SU-DHL-6 (cell line): ENCODE data around the gene CFAP100.

Experiments used
- H2AFZ ChIP-seq: fragments of 200-600 bp; sonication (generic); 2 replicates; pipeline ENCODE4 v1.6.1; 2014; ENCODE audit warnings: low read depth, mild to moderate bottlenecking, moderate library complexity, mixed read lengths, antibody characterized with exemption, low read length; ENCODE audit not compliant: severe bottlenecking
- H3F3A ChIP-seq: fragments of 200-600 bp; shearing (Covaris generic); 2 replicates; pipeline ENCODE4 v1.6.0; 2016; ENCODE audit warnings: antibody characterized with exemption, mild to moderate bottlenecking; ENCODE audit not compliant: insufficient read depth
- H3K27ac ChIP-seq: fragments of 200-600 bp; sonication (generic); 2 replicates; pipeline ENCODE4 v1.5.1; 2016; ENCODE audit warnings: low read depth, mild to moderate bottlenecking, low read length, moderate library complexity, mixed read lengths
- H3K27me3 ChIP-seq: fragments of 200-600 bp; sonication (generic), shearing (Covaris generic); 2 replicates; pipeline ENCODE4 v1.6.0; 2014; ENCODE audit warnings: mild to moderate bottlenecking, low read length
- H3K36me3 ChIP-seq: fragments of 200-600 bp; sonication (generic); 2 replicates; pipeline ENCODE4 v1.6.1; 2014; ENCODE audit warnings: mild to moderate bottlenecking, low read length, mixed read lengths
- H3K4me2 ChIP-seq: fragments of 300-600, 200-600 bp; shearing (Covaris generic), sonication (generic); 2 replicates; pipeline ENCODE4 v1.6.0; 2014; ENCODE audit warnings: low read length, low read depth, mild to moderate bottlenecking; ENCODE audit not compliant: poor library complexity, severe bottlenecking
- H3K4me3 ChIP-seq: fragments of 200-600 bp; sonication (generic); 2 replicates; pipeline ENCODE4 v1.5.1; 2014; ENCODE audit warnings: antibody characterized with exemption, low read length, mild to moderate bottlenecking, mixed read lengths; ENCODE audit not compliant: insufficient read depth, poor library complexity, severe bottlenecking
- H3K79me2 ChIP-seq: fragments of 200-600 bp; sonication (generic); 2 replicates; pipeline ENCODE4 v1.6.1; 2014; ENCODE audit warnings: mild to moderate bottlenecking, low read length, moderate library complexity; ENCODE audit not compliant: insufficient read depth
- H3K9ac ChIP-seq: fragments of 200-600 bp; sonication (generic); 2 replicates; pipeline ENCODE4 v1.7.0; 2014; ENCODE audit warnings: mild to moderate bottlenecking, low read length
- H3K9me2 ChIP-seq: fragments of 200-600 bp; sonication (generic); replicated peaks from 2 replicates; pipeline ENCODE4 v1.6.1; 2014; ENCODE audit warnings: low read length; ENCODE audit not compliant: insufficient read depth
- H3K9me3 ChIP-seq: fragments of 200-600 bp; sonication (generic); 2 replicates; pipeline ENCODE4 v1.6.1; 2014; ENCODE audit warnings: low read length, mixed read lengths; ENCODE audit not compliant: insufficient read depth
- H4K20me1 ChIP-seq: fragments of 200-600 bp; sonication (generic); 2 replicates; pipeline ENCODE4 v1.6.1; 2014; ENCODE audit warnings: low read depth, mild to moderate bottlenecking, antibody characterized with exemption, low read length, moderate library complexity, mixed read lengths
- EZH2phosphoT487 ChIP-seq: fragments of 200-600 bp; sonication (generic), shearing (Covaris generic); conservative IDR thresholded peaks from 2 replicates; pipeline ENCODE4 v1.6.1; 2018; ENCODE audit warnings: mild to moderate bottlenecking, antibody characterized with exemption, low read length, moderate library complexity, mixed read lengths
- TF ChIP-seq, protein P1 (sequence below): fragments of 200-600 bp; sonication (generic); IDR thresholded peaks from one replicate; pipeline ENCODE4 v1.5.1; 2017; ENCODE audit warnings: antibody characterized with exemption, mild to moderate bottlenecking, low read length, moderate library complexity; ENCODE audit not compliant: insufficient read depth, poor library complexity, severe bottlenecking

CFAP100 gene

DNA sequence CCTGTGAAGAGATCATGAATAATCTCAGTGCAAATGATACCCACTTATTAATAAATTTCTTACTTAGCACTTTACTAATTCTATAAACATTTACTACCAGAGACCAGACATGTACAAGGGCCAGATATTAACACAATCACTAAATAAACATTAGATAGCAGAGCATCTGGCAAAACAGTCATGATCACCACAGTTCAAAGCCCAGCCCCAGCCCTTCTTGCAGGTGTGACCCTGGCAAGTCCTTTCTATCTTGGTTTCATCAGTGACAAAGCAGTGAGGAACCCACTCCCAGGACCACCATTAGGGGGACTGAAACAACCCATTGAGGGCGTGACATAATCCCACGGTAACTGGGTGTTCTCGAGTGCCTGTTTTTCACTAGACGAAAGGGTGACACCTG is 69.4 kb downstream of the CFAP100 start:
- Histone ChIP-seq H3K9me3 (no peaks in the 10 kb centered on the region), H3K9me2 (no peaks in the 10 kb centered on the region), H3K36me3 (peaks cover 3% of the 10 kb centered on the region; the same call in 1 of the 2 replicates)

DNA sequence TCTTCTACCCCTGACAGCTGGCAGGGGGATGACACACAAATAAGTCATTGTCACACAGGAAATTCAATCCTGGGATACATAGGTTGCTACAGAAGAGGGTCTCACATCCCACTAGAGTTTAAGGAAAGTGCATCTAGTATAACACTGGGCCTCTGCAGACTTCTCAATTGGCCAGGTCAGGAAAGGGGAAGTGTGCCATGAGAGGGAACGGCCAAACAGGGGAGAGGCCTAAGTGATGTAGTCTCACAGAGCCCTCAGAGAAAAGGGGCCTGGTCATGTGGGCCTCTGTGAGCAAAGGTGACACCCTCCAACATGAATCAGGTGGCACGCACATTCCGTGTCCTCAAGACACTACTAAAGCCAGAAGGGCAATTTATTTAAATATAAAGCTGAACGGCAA is 69.8 kb downstream of the CFAP100 start:
- no peak overlapping the region for H3K4me2 ChIP-seq
- no peaks in the 10 kb centered on the region; the same call in 1 of the 2 replicates for H3K36me3 ChIP-seq
- H3K27me3 ChIP-seq, result no peaks in the 10 kb centered on the region
- no peaks in the 10 kb centered on the region for H3K9me3 ChIP-seq
- no peak overlapping the region for H3K27ac ChIP-seq
- no peak overlapping the region for H3K9ac ChIP-seq
- no peaks in the 10 kb centered on the region; the same call in 1 of the 2 replicates for H4K20me1 ChIP-seq
- TF ChIP-seq EZH2phosphoT487, result no peak
- TF ChIP-seq, protein P1, sequence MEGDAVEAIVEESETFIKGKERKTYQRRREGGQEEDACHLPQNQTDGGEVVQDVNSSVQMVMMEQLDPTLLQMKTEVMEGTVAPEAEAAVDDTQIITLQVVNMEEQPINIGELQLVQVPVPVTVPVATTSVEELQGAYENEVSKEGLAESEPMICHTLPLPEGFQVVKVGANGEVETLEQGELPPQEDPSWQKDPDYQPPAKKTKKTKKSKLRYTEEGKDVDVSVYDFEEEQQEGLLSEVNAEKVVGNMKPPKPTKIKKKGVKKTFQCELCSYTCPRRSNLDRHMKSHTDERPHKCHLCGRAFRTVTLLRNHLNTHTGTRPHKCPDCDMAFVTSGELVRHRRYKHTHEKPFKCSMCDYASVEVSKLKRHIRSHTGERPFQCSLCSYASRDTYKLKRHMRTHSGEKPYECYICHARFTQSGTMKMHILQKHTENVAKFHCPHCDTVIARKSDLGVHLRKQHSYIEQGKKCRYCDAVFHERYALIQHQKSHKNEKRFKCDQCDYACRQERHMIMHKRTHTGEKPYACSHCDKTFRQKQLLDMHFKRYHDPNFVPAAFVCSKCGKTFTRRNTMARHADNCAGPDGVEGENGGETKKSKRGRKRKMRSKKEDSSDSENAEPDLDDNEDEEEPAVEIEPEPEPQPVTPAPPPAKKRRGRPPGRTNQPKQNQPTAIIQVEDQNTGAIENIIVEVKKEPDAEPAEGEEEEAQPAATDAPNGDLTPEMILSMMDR, result no peak
- H3K79me2 ChIP-seq, result no peaks in the 10 kb centered on the region; the same call in 1 of the 2 replicates
- no peaks in the 10 kb centered on the region for H3F3A ChIP-seq
- H2AFZ ChIP-seq, result no peak overlapping the region
- H3K4me3 ChIP-seq, result no peak overlapping the region
- H3K9me2 ChIP-seq, result no peaks in the 10 kb centered on the region

More for the DNA sequence above, 69.4 kb downstream of the CFAP100 start:
- Histone ChIP-seq H3K9ac (no peak overlapping the region), H2AFZ (no peak overlapping the region), H3F3A (no peaks in the 10 kb centered on the region), H3K79me2 (no peaks in the 10 kb centered on the region; the same call in 1 of the 2 replicates), H3K4me3 (no peak overlapping the region), H3K27me3 (no peaks in the 10 kb centered on the region), H3K27ac (no peak overlapping the region), H3K4me2 (no peak overlapping the region), H4K20me1 (no peaks in the 10 kb centered on the region; the same call in 1 of the 2 replicates)
- TF ChIP-seq EZH2phosphoT487, result no peak
- TF ChIP-seq, protein P1, result no peak

DNA sequence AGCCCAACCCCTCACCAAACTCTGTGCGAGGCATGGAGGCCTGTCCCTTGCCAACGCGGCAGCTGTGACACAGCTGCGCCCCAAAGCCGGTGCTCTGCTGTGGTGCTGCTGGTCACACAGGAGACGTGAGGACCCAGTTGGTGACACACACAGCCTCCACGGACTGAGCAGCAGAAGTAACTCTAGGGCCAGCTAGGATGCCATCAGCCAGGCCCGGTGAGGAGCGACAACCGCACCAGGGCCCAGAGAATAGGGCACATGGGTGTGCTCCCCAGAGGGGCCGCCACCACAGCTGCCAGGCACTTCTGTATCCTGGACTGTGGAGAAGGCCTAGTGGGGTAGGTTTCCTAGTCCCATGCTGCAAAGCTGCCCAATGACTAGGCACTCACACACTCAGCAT is 70.3 kb downstream of the CFAP100 start:
- no peak overlapping the region for H2AFZ ChIP-seq
- H3K79me2 ChIP-seq, result no peaks in the 10 kb centered on the region; the same call in 1 of the 2 replicates
- H3F3A ChIP-seq, result no peaks in the 10 kb centered on the region
- no peak overlapping the region for H3K9ac ChIP-seq
- H3K9me3 ChIP-seq, result no peaks in the 10 kb centered on the region
- no peak overlapping the region for H3K4me2 ChIP-seq
- no peak for TF ChIP-seq EZH2phosphoT487
- H3K4me3 ChIP-seq, result no peak overlapping the region
- no peaks in the 10 kb centered on the region for H3K27me3 ChIP-seq
- H3K27ac ChIP-seq, result no peak overlapping the region
- H3K36me3 ChIP-seq, result no peaks in the 10 kb centered on the region; the same call in 1 of the 2 replicates
- H4K20me1 ChIP-seq, result no peaks in the 10 kb centered on the region; the same call in 1 of the 2 replicates
- no peaks in the 10 kb centered on the region for H3K9me2 ChIP-seq

DNA sequence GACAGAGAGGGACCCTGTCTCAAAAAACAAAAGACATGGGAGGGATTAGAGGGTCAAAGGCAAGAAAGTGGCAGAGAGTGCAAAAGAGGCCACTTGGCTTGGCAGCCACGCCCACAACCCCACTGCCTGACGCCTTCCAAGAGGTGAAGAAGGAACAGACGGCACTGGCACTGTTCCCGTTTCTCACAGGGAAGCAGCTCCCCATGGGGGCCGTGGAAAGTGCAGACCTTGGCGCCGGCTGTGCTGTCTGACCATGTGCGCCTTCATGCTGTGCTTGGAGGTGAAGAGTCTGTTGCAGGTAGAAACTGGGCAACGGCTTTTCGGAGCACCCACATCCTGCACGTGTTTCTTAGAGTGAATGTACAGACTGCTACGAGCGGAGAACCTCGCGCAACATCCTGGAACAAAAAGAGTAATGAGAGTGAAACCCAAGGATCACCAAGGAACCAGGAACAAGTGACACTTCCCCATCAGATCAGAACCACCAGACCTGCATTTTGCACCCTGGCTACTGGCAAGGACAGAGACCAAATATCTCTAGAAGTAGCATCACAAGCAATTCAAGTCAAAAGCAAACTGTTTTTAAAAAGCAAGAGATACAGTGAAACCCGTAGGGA is 71.3 kb downstream of the CFAP100 start:
- no peak overlapping the region for H3K4me2 ChIP-seq
- peaks cover 3% of the 10 kb centered on the region; the same call in 1 of the 2 replicates for H3K36me3 ChIP-seq
- no peaks in the 10 kb centered on the region for H3K27me3 ChIP-seq
- no peaks in the 10 kb centered on the region for H3F3A ChIP-seq
- H4K20me1 ChIP-seq, result no peaks in the 10 kb centered on the region; the same call in 1 of the 2 replicates
- no peaks in the 10 kb centered on the region; the same call in 1 of the 2 replicates for H3K79me2 ChIP-seq
- no peaks in the 10 kb centered on the region for H3K9me3 ChIP-seq
- H3K27ac ChIP-seq, result no peak overlapping the region
- H2AFZ ChIP-seq, result no peak overlapping the region
- TF ChIP-seq, protein P1, result no peak
- no peak for TF ChIP-seq EZH2phosphoT487
- H3K9me2 ChIP-seq, result no peaks in the 10 kb centered on the region
- no peak overlapping the region for H3K4me3 ChIP-seq
- no peak overlapping the region for H3K9ac ChIP-seq
